ENCODE measurements around the gene ACKR2.
A peak's percentile ranks its signal among the peaks of the same experiment; 100 is the strongest.

The ACKR2 gene

GRCh38 chr3:42902257-42902656, 93.0 kb downstream of the ACKR2 start:
- TF ChIP-seq, protein P1, sequence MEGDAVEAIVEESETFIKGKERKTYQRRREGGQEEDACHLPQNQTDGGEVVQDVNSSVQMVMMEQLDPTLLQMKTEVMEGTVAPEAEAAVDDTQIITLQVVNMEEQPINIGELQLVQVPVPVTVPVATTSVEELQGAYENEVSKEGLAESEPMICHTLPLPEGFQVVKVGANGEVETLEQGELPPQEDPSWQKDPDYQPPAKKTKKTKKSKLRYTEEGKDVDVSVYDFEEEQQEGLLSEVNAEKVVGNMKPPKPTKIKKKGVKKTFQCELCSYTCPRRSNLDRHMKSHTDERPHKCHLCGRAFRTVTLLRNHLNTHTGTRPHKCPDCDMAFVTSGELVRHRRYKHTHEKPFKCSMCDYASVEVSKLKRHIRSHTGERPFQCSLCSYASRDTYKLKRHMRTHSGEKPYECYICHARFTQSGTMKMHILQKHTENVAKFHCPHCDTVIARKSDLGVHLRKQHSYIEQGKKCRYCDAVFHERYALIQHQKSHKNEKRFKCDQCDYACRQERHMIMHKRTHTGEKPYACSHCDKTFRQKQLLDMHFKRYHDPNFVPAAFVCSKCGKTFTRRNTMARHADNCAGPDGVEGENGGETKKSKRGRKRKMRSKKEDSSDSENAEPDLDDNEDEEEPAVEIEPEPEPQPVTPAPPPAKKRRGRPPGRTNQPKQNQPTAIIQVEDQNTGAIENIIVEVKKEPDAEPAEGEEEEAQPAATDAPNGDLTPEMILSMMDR (IDR thresholded peaks at IDR 0.05; ENCODE audit: low read depth, low read length, missing control alignments) = no peak
- no peak for DNase-seq (ENCODE audit: extremely low read depth, low read depth)
- no peak overlapping the region for H3K4me3 ChIP-seq (replicated peaks; ENCODE audit: low read depth, low read length)

- no peak for DNase-seq (ENCODE audit: extremely low read depth, low read depth)
- no peak overlapping the region for H3K4me3 ChIP-seq (replicated peaks; ENCODE audit: low read depth, low read length)
- TF ChIP-seq, protein P1 (IDR thresholded peaks at IDR 0.05; ENCODE audit: low read depth, low read length, missing control alignments) = no peak
Observed at GRCh38 chr3:42904076-42904475, 94.8 kb downstream of the ACKR2 start.

DNA sequence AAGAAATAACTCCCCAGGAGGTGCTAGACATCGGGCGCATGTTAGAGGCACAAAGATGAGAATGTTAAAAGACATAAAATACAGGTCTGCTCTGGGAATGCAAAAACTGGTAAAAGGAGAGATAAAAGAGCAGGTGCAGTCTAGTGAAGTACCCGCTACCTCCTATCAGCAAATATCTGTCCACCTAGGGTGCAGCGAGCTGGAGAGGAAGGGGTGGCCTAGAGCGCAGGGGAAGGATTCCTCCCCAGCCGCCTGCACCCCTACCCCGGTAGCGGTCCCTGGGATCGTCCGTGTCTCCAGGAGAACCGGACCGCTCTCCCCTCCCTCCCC, 96.5 kb downstream of the ACKR2 start:
- TF ChIP-seq, protein P1 (IDR thresholded peaks at IDR 0.05; ENCODE audit: low read depth, low read length, missing control alignments) = no peak
- no peak for DNase-seq (ENCODE audit: extremely low read depth, low read depth)
- peak overlapping the region; percentile 32 for H3K4me3 ChIP-seq (replicated peaks; ENCODE audit: low read depth, low read length)

GRCh38 chr3:42906070-42906847, 97.0 kb downstream of the ACKR2 start, which contains the start of gene ZNF662:
Gene ZNF662, plus strand, starts transcription at chr3:42906142. Its CDS starts 1,973 bp downstream, at chr3:42908115.
- H3K4me3 ChIP-seq (replicated peaks; ENCODE audit: low read depth, low read length) = peak within 1 kb of the TSS; percentile 32
- no peak for DNase-seq (ENCODE audit: extremely low read depth, low read depth)
- TF ChIP-seq, protein P1 (IDR thresholded peaks at IDR 0.05; ENCODE audit: low read depth, low read length, missing control alignments) = no peak

DNA sequence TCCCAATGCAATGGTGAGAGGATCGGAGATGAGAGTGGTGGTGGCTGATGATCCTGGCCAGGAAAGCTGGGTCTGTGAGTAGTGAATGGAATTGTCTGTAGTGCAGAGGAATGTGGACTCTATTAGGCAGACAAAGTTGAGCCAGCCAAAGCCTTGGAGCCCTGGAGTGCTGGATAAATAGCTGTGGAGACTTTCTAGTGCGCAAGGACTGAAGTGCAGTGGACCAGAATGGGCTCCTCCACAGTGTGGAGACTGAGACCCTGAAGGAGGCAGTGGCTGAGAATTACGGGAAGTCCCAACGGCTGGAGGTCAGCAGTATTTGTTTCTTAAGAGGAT, 97.6 kb downstream of the ACKR2 start:
- peak overlapping the region; percentile 32; the same call in 1 of the 2 replicates for H3K4me3 ChIP-seq (replicated peaks; ENCODE audit: low read depth, low read length)
- DNase-seq (ENCODE audit: extremely low read depth, low read depth) = no peak
- TF ChIP-seq, protein P1 (IDR thresholded peaks at IDR 0.05; ENCODE audit: low read depth, low read length, missing control alignments) = no peak

GRCh38 chr3:42908675-42909074, 99.4 kb downstream of the ACKR2 start:
- TF ChIP-seq, protein P1 (IDR thresholded peaks at IDR 0.05; ENCODE audit: low read depth, low read length, missing control alignments) = no peak
- no peak overlapping the region for H3K4me3 ChIP-seq (replicated peaks; ENCODE audit: low read depth, low read length)
- DNase-seq (ENCODE audit: extremely low read depth, low read depth) = no peak

GRCh38 chr3:42911551-42911950, 102.3 kb downstream of the ACKR2 start:
- no peak overlapping the region for H3K4me3 ChIP-seq (replicated peaks; ENCODE audit: low read depth, low read length)
- TF ChIP-seq, protein P1 (IDR thresholded peaks at IDR 0.05; ENCODE audit: low read depth, low read length, missing control alignments) = no peak
- no peak for DNase-seq (ENCODE audit: extremely low read depth, low read depth)

Data from HFF-Myc (cell line).